Omental fat pad (tissue), 4 donors: ENCODE results near the gene AWAT1. TPM values are rescaled to one million over a fixed set of nuclear protein-coding genes. Genes with fewer than 3 reads are reported as not detected.

Experiments used
- ATAC-seq: fragments of 150-250 bp; one replicate; pipeline ENCODE4 v1.9.1; 2016; ENCODE audit warnings: mild to moderate bottlenecking, moderate library complexity; ENCODE audit not compliant: low FRiP score
- DNase-seq: peaks from one replicate; pipeline ENCODE4 v3.0.0-alpha.2; 2019; ENCODE audit warnings: low spot score
- CTCF ChIP-seq, 3 donors: fragments of 450-650 bp; IDR thresholded peaks; one replicate each; pipeline ENCODE4 v1.5.1; 2016 to 2017; ENCODE audit warnings: antibody characterized with exemption in 3 of 3, mild to moderate bottlenecking in 3 of 3, moderate library complexity in 2 of 3
- small RNA-seq: library from RNA; depleted of rRNA; stranded (forward); fragments of <200 nt; gene quantifications from one replicate; pipeline ENCODE3, GENCODE V24; 2016
- total RNA-seq, 4 donors: library from RNA; depleted of rRNA; stranded (reverse); fragments of >200 nt; gene quantifications; one replicate each; pipeline ENCODE4 v1.1.0, GENCODE V29; 2016

AWAT1 gene
- total RNA-seq, 4 donors from 2014 or later: not detected

DNA sequence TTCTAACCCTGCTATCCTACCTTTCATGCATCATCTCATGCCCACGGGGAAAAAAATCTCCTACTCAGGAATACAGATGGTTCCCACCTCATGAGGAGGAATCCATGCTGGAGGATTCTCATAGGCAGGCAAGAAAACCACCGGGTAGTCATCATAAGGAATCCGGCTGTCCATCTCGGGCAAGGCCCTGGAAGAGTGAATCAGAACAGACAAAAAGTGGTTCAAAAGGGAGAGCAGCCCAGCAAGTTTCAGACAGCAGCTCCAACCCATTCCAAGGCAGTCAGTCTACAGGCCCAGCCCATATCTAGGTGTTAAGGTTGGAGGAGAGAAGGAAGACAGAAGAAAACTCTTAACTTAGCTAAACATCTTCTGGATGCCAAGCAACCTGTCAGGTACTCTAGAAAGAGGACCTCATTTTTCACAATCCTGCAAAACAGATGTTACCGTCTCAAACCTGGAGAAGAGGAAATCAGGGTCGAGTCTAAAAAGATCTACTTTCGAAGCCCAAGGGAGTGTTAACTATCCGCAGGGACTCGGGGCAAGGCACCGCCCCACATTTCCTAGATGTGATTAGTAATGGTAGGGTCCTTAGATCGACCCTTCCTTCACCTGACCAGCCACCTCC, 54.8 kb downstream of the AWAT1 start:
- no peak for TF ChIP-seq CTCF (IDR thresholded peaks at IDR 0.05)
- no peak for ATAC-seq
- no peak for DNase-seq

Small RNAs within 50 kb of the gene (small RNA-seq; reads per million reads assigned to genes)
- not detected for gene RNA5SP507

Other genes with a start within 250 kb of the AWAT1 start
- gene AWAT2, start 184.7 kb upstream of the AWAT1 start, total RNA-seq: not detected
- gene OTUD6A, start 172.2 kb upstream of the AWAT1 start, total RNA-seq: not detected
- gene IGBP1, start 101.2 kb upstream of the AWAT1 start, total RNA-seq: 10 to 100 TPM; 43.1 to 63.7 (median 54.4) TPM
- gene DGAT2L6, start 57.2 kb upstream of the AWAT1 start, total RNA-seq: not detected
- gene P2RY4, start 25.5 kb downstream of the AWAT1 start, total RNA-seq: under 1 TPM in 2 of 4 donors, not detected in 2; 0.28 to 0.79 TPM
- not detected for gene ARR3, start 33.7 kb downstream of the AWAT1 start, total RNA-seq
- not detected for gene RAB41, start 47.5 kb downstream of the AWAT1 start, total RNA-seq
- 10 to 100 TPM; 20.7 to 31.7 (median 28.3) TPM for gene PDZD11, start 55.3 kb downstream of the AWAT1 start, total RNA-seq
- gene KIF4A, start 55.4 kb downstream of the AWAT1 start, total RNA-seq: 1 to 10 TPM in 1 of 4 donors, under 1 TPM in 2, not detected in 1; 0.09 to 1.2 (median 0.32) TPM
- not detected for gene GDPD2, start 188.7 kb downstream of the AWAT1 start, total RNA-seq
- 1 to 10 TPM; 3.7 to 7.8 (median 5.3) TPM for gene DLG3, start 210.2 kb downstream of the AWAT1 start, total RNA-seq